ENCODE data around the gene CAPN5.

CAPN5 gene

DNA sequence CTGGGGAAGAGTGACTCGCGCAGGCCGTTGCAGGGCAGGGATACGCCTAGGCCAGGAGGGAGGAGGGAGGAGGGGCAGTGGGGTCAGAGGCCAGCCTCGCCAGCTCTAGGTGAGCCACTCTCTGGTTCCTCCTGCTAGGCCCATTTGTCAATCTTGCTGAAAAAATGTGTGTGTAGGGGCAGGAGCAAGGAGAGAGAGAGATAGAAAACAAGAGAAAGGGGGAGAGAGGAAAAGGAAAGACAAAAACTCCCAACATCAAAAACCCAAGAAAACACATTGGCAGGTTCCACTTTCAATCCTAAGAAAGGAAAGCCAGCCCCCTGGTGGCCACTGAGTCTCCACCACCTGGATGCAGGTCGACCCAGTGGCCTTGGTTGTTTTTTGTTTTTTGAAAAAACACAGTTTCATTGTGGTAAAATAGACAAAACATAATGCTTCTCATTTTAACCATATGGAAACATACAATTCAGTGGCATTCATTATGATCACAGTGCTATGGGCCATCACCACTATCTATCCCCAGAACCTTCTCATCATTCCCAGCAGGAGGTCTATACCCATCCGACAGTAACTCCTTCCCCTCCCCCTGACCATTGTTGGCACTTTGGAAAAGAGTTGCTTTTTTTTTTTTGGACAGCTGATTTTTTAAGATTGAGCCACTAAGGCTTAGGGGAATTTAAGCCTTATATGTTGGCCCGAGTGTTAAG is 46.8 kb downstream of the CAPN5 start:
- DNase-seq (ENCODE audit: low read depth), result peak; percentile 28
- TF ChIP-seq, protein P1, sequence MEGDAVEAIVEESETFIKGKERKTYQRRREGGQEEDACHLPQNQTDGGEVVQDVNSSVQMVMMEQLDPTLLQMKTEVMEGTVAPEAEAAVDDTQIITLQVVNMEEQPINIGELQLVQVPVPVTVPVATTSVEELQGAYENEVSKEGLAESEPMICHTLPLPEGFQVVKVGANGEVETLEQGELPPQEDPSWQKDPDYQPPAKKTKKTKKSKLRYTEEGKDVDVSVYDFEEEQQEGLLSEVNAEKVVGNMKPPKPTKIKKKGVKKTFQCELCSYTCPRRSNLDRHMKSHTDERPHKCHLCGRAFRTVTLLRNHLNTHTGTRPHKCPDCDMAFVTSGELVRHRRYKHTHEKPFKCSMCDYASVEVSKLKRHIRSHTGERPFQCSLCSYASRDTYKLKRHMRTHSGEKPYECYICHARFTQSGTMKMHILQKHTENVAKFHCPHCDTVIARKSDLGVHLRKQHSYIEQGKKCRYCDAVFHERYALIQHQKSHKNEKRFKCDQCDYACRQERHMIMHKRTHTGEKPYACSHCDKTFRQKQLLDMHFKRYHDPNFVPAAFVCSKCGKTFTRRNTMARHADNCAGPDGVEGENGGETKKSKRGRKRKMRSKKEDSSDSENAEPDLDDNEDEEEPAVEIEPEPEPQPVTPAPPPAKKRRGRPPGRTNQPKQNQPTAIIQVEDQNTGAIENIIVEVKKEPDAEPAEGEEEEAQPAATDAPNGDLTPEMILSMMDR (conservative IDR thresholded peaks at IDR 0.05; ENCODE audit: low read length), result peak; percentile 60
- no peak overlapping the region for H3K4me3 ChIP-seq (ENCODE audit: low read length)

- no peak for DNase-seq (ENCODE audit: low read depth)
- H3K4me3 ChIP-seq (ENCODE audit: low read length), result no peak overlapping the region
- TF ChIP-seq, protein P1 (conservative IDR thresholded peaks at IDR 0.05; ENCODE audit: low read length), result no peak
Observed at GRCh38 chr11:77114089-77114463, 47.3 kb downstream of the CAPN5 start.

- no peak for DNase-seq (ENCODE audit: low read depth)
- TF ChIP-seq, protein P1 (conservative IDR thresholded peaks at IDR 0.05; ENCODE audit: low read length), result peak; percentile 1
- H3K4me3 ChIP-seq (ENCODE audit: low read length), result no peak overlapping the region
Observed at GRCh38 chr11:77115181-77115611, 48.4 kb downstream of the CAPN5 start.

GRCh38 chr11:77115956-77116355 is 49.2 kb downstream of the CAPN5 start:
- TF ChIP-seq, protein P1 (conservative IDR thresholded peaks at IDR 0.05; ENCODE audit: low read length), result no peak
- no peak for DNase-seq (ENCODE audit: low read depth)
- no peak overlapping the region for H3K4me3 ChIP-seq (ENCODE audit: low read length)

- H3K4me3 ChIP-seq (ENCODE audit: low read length), result no peak overlapping the region
- DNase-seq (ENCODE audit: low read depth), result no peak
- TF ChIP-seq, protein P1 (conservative IDR thresholded peaks at IDR 0.05; ENCODE audit: low read length), result no peak
Observed at GRCh38 chr11:77117492-77117891, 50.7 kb downstream of the CAPN5 start.

- TF ChIP-seq, protein P1 (conservative IDR thresholded peaks at IDR 0.05; ENCODE audit: low read length), result no peak
- no peak overlapping the region for H3K4me3 ChIP-seq (ENCODE audit: low read length)
- DNase-seq (ENCODE audit: low read depth), result no peak
Observed at GRCh38 chr11:77118086-77118485, 51.3 kb downstream of the CAPN5 start.

DNA sequence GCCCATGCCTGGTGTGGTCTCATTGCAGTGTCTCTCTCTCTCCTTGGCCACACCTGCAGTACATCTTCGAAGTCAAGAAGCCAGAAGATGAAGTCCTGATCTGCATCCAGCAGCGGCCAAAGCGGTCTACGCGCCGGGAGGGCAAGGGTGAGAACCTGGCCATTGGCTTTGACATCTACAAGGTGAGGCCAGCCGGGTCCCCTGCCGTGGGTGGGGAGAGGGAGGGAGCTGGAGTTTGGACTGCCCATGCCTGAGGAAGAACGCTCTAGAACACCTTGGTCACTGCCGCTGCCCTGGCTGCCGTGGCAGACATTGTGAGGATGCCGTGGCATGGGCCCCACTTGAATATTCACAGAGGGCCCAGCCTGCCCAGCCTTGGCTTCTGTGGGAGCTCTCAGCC is 52.2 kb downstream of the CAPN5 start:
- TF ChIP-seq, protein P1 (conservative IDR thresholded peaks at IDR 0.05; ENCODE audit: low read length), result no peak
- DNase-seq (ENCODE audit: low read depth), result no peak
- no peak overlapping the region for H3K4me3 ChIP-seq (ENCODE audit: low read length)

All from AG10803 (cell line).